HepG2 (cell line): Measurements from ENCODE around the gene TEX51. TPM values are rescaled to one million over a fixed set of nuclear protein-coding genes. Genes with fewer than 3 reads are reported as not detected.

Experiments
- ATAC-seq: fragments of 200-7000 bp; cut with Tn5 transposase; 3 replicates; pipeline ENCODE4 v1.9.1; 2020; ENCODE audit warnings: mild to moderate bottlenecking, moderate library complexity
- BruUV-seq: library from RNA; stranded (reverse); fragments of 400-500 nt; replicated peaks from 2 replicates; lab custom pipeline; 2021; lab: Mats Ljungman, UMichigan
- CTCF ChIA-PET: fragments of 300-600 bp; formaldehyde crosslinking; extraction: SDS; loops from one replicate; lab custom pipeline; 2021; ENCODE audit warnings: low total read pairs, inconsistent platforms, low intra/inter-chr PET ratio; lab: Yijun Ruan, JAX
- POLR2A ChIA-PET: fragments of 350-600 bp; sonication (Branson Sonifier 250); formaldehyde crosslinking; loops from one replicate; lab custom pipeline; 2020; ENCODE audit warnings: antibody characterized with exemption, inconsistent platforms; lab: Yijun Ruan, JAX
- DNase-seq: peaks from one replicate; pipeline ENCODE4 v3.0.0-alpha.2; 2015; ENCODE audit warnings: low spot score
- FAIRE-seq: peaks from 3 replicates; lab custom pipeline; 2011; peaks lifted over from hg19 to GRCh38; lab: Jason Lieb, UNC
- H2AFZ ChIP-seq: one replicate; pipeline ENCODE4 v1.6.1; 2011; ENCODE audit warnings: low read length, inconsistent platforms
- H3K27ac ChIP-seq: fragments of 300-600 bp; 3 replicates; pipeline ENCODE4 v1.8.0; 2011; ENCODE audit warnings: mixed run types, mild to moderate bottlenecking, mixed read lengths, low read length, inconsistent platforms; ENCODE audit not compliant: insufficient read depth; ENCODE audit errors: extremely low read length
- H3K27me3 ChIP-seq, 2 experiments: fragments of 200-600 bp in 1 of 2; 2 replicates in 1 of 2; 3 replicates in 1 of 2; pipeline versions ENCODE4 v1.6.0 to v1.8.0; 2011; ENCODE audit warnings: low read length in 2 of 2, mild to moderate bottlenecking in 2 of 2, moderate library complexity in 2 of 2, inconsistent platforms in 1 of 2; ENCODE audit not compliant: insufficient read depth in 2 of 2, control insufficient read depth in 1 of 2
- H3K36me3 ChIP-seq, 2 experiments: fragments of 200-600 bp in 1 of 2; replicated peaks in 1 of 2; 2 replicates in 1 of 2; 3 replicates in 1 of 2; pipeline versions ENCODE4 v1.5.1 to v1.8.0; 2011; ENCODE audit warnings: low read length in 2 of 2, inconsistent platforms in 1 of 2; ENCODE audit not compliant: insufficient read depth in 2 of 2, control insufficient read depth in 1 of 2
- H3K4me1 ChIP-seq: 2 replicates; pipeline ENCODE4 v1.5.1; 2012; ENCODE audit warnings: low read length, inconsistent platforms; ENCODE audit not compliant: insufficient read depth
- H3K4me2 ChIP-seq: 2 replicates; pipeline ENCODE4 v1.6.0; 2011; ENCODE audit warnings: low read depth, low read length, inconsistent platforms
- H3K4me3 ChIP-seq, 3 experiments: fragments of 200-600 bp in 1 of 3; sonication (generic), shearing (Covaris generic) in 1 of 3; replicated peaks in 1 of 3; 2 replicates each; pipeline ENCODE4 v1.5.1; 2011 to 2016; ENCODE audit warnings: low read length in 3 of 3, inconsistent platforms in 2 of 3, low read depth in 2 of 3, mild to moderate bottlenecking in 2 of 3, control low read depth in 1 of 3, mixed read lengths in 1 of 3; ENCODE audit not compliant: insufficient read depth in 1 of 3
- H3K79me2 ChIP-seq: one replicate; pipeline ENCODE4 v1.6.1; 2011; ENCODE audit warnings: low read length, inconsistent platforms; ENCODE audit not compliant: insufficient read depth
- H3K9ac ChIP-seq: 2 replicates; pipeline ENCODE4 v1.6.0; 2011; ENCODE audit warnings: mild to moderate bottlenecking, low read depth, low read length, inconsistent platforms; ENCODE audit not compliant: insufficient read depth
- H3K9me3 ChIP-seq: 2 replicates; pipeline ENCODE4 v1.5.1; 2012; ENCODE audit warnings: mild to moderate bottlenecking, low read length
- H4K20me1 ChIP-seq: 2 replicates; pipeline ENCODE4 v1.6.0; 2011; ENCODE audit warnings: inconsistent platforms, mild to moderate bottlenecking, low read length, moderate library complexity; ENCODE audit not compliant: insufficient read depth
- CBX2 ChIP-seq, 2 experiments: fragments of 200-600 bp in 1 of 2; sonication (generic); formaldehyde crosslinking in 1 of 2; IDR thresholded peaks; 2 replicates each; pipeline versions ENCODE4 v1.7.0 to v1.8.1; 2018 to 2022; ENCODE audit warnings: low read depth in 2 of 2, low read length in 1 of 2, mild to moderate bottlenecking in 1 of 2, missing genetic modification reagents in 1 of 2
- CHCHD3 ChIP-seq: sonication (generic); formaldehyde crosslinking; IDR thresholded peaks from 2 replicates; pipeline ENCODE4 v1.8.0; 2022; ENCODE audit warnings: mild to moderate bottlenecking, missing genetic modification reagents, moderate library complexity
- DMTF1 ChIP-seq: sonication (generic); formaldehyde crosslinking; IDR thresholded peaks from 2 replicates; pipeline ENCODE4 v1.4.0; 2020; ENCODE audit warnings: mild to moderate bottlenecking, missing genetic modification reagents
- MAX ChIP-seq: IDR thresholded peaks from 2 replicates; pipeline ENCODE4 v1.6.1; 2012; ENCODE audit warnings: inconsistent platforms
- NFYC ChIP-seq: IDR thresholded peaks from 2 replicates; pipeline ENCODE4 v1.6.1; 2016; ENCODE audit warnings: missing genetic modification reagents, missing compliant biosample characterization
- TCF12 ChIP-seq, 2 experiments: fragments of 450-650 bp in 1 of 2; sonication (generic) in 1 of 2; formaldehyde crosslinking in 1 of 2; IDR thresholded peaks; 2 replicates each; pipeline versions ENCODE4 v1.6.1 to v1.8.0; 2017 to 2022; ENCODE audit warnings: antibody characterized with exemption in 1 of 2, mild to moderate bottlenecking in 1 of 2, missing genetic modification reagents in 1 of 2, moderate library complexity in 1 of 2
- ZNF503 ChIP-seq: sonication (generic); formaldehyde crosslinking; IDR thresholded peaks from 2 replicates; pipeline ENCODE4 v1.4.0; 2020; ENCODE audit warnings: missing genetic modification reagents
- ZNF574 ChIP-seq: sonication (generic); formaldehyde crosslinking; IDR thresholded peaks from 2 replicates; pipeline ENCODE4 v1.4.0; 2020; ENCODE audit warnings: missing genetic modification reagents
- ZNF646 ChIP-seq: sonication (generic); formaldehyde crosslinking; IDR thresholded peaks from 2 replicates; pipeline ENCODE4 v1.9.0; 2021; ENCODE audit warnings: mild to moderate bottlenecking, missing genetic modification reagents
- WGBS: methylation state at CpG from one replicate; pipeline ENCODE4 v1.1.6; 2017; ENCODE audit warnings: low lambda C conversion rate; 5-methylcytosine and 5-hydroxymethylcytosine counted together
- in situ Hi-C: cut with HindIII; loops from 2 replicates; pipeline ENCODE4 v1.10.0; 2017; ENCODE audit warnings: low pct_unique_long_range_greater_than_20kb; ENCODE audit not compliant: extremely low pct_ligation_motif_present
- intact Hi-C: fragments of 100-400 bp; cut with micrococcal nuclease; formaldehyde crosslinking; loops from one replicate; pipeline ENCODE4 v1.10.0; 2022; ENCODE audit not compliant: unreplicated experiment
- polyA plus RNA-seq, 8 experiments: library from polyadenylated mRNA; depleted of rRNA in 3 of 8; stranded (reverse) in 7 of 8; unstranded in 1 of 8; fragments of >200 nt; fragmentation: Illumina TruSeq in 4 of 8; extraction: Trizol in 4 of 8; gene quantifications; 2 replicates each; pipeline versions ENCODE4 v1.2.1 to v1.2.3, GENCODE V29; 2011 to 2016; ENCODE audit warnings: low read depth in 4 of 8, missing spikeins in 1 of 8, mixed read lengths in 1 of 8; ENCODE audit not compliant: insufficient read depth in 1 of 8
- total RNA-seq, 5 experiments: library from RNA; depleted of rRNA; stranded (reverse); fragments of >200 nt; fragmentation: Illumina TruSeq; extraction: Trizol; gene quantifications; 2 replicates each; pipeline ENCODE4 v1.2.3, GENCODE V29; 2016; ENCODE audit warnings: low read depth in 1 of 5

The TEX51 gene
- total and polyA plus RNA-seq, 2 of the 13 experiments (the other 11 are each of a cell fraction or from before 2014, with no cell fraction given): not detected

GRCh38 chr2:126905991-126906390, 7.3 kb downstream of the TEX51 start:
- Histone ChIP-seq H3K27ac (no peak overlapping the region), H3K9me3 (no peaks in the 10 kb centered on the region), H3K79me2 (no peaks in the 10 kb centered on the region), H3K36me3 (no peaks in the 10 kb centered on the region), H2AFZ (no peak overlapping the region), H3K4me1 (peaks cover 12% of the 10 kb centered on the region), H4K20me1 (no peaks in the 10 kb centered on the region), H3K4me2 (no peak overlapping the region), H3K9ac (no peak overlapping the region), H3K4me3 (no peak overlapping the region), H3K27me3 (peaks cover 2 to 27% of the 10 kb centered on the region in 2 experiments; a peak in 2 of 5 replicates)
- ATAC-seq: no peak
- no TSS peak for BruUV-seq
- 27% methylated on average over 5 of the region's 5 CpGs for whole genome bisulfite sequencing
- DNase-seq: no peak
- intact Hi-C loops (no loop called here), in situ Hi-C loops (no loop called here)
- CTCF ChIA-PET: no interaction called here
- FAIRE-seq: no peak
- POLR2A ChIA-PET: no interaction called here
- no peak for TF ChIP-seq CBX2 (IDR thresholded peaks at IDR 0.05; ENCODE audit: low read depth, low read length)
- TF ChIP-seq CBX2 (CRISPR knock-in tag; IDR thresholded peaks at IDR 0.05; ENCODE audit: low read depth): no peak
- no peak for TF ChIP-seq DMTF1 (CRISPR knock-in tag)
- no peak for TF ChIP-seq ZNF574 (CRISPR knock-in tag)
- TF ChIP-seq ZNF646: no peak
- no peak for TF ChIP-seq NFYC (CRISPR knock-in tag)
- TF ChIP-seq CHCHD3 (CRISPR knock-in tag): no peak
- TF ChIP-seq MAX: no peak
- TF ChIP-seq ZNF503 (CRISPR knock-in tag): no peak
- TF ChIP-seq TCF12 (IDR thresholded peaks at IDR 0.05): no peak
- no peak for TF ChIP-seq TCF12 (CRISPR knock-in tag; IDR thresholded peaks at IDR 0.05)
